ENCODE data around the gene PSME4. TPM values are rescaled to one million over a fixed set of nuclear protein-coding genes. Genes with fewer than 3 reads are reported as not detected.

Gene PSME4
- total and polyA plus RNA-seq, 10 of the 15 experiments (the other 5 are each of a cell fraction or from before 2014, with no cell fraction given): 11.1 to 56.2 (median 32.1) TPM

DNA sequence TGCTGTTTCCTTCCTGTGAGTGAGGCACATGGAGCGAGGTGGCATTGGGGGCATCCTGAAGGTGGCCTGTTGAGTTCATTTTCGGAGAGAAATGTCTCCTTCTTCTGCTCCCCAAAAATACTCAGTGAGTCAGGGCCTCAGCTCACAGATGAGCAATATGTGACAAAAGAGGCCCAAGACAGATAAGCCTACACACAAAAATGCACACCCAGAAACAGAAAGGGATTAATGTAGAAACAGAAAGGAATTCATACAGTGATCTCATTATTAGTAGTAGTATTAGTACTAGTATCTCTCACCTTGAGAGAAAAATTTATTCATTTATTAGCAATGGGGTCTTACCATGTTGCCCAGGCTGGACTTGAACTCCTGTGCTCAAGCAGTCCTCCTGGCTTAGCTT, 116.1 kb downstream of the PSME4 start:
- peak; percentile 61 for TF ChIP-seq JUNB (IDR thresholded peaks at IDR 0.05)
- no peak for TF ChIP-seq TBL1XR1 (IDR thresholded peaks at IDR 0.05; ENCODE audit: low read depth, low read length)
- no peak overlapping the region for H3K4me2 ChIP-seq (ENCODE audit: control insufficient read depth, insufficient read depth)
- no peak overlapping the region for H3K4me3 ChIP-seq
- H3K27me3 ChIP-seq (replicated peaks in 1 of 2; ENCODE audit: control insufficient read depth in 2 of 2, insufficient read depth in 2 of 2, low read length in 1 of 2): no peaks in the 10 kb centered on the region
- 5% methylated on average over 2 of the region's 2 CpGs for WGBS (ENCODE audit: insufficient coverage, insufficient replicate concordance, low lambda C conversion rate, missing lambda C conversion rate)
- ChIA-PET SMC1A (ENCODE audit: uncharacterized antibody, unreplicated experiment) (no interaction called here), POLR2A (no interaction called here), RAD21 (ENCODE audit: unreplicated experiment) (no interaction called here), CTCF (no interaction called here)
- H3K79me2 ChIP-seq (ENCODE audit: control insufficient read depth, insufficient read depth, low read length): no peaks in the 10 kb centered on the region
- BruUV-seq (replicated peaks): no TSS peak
- FAIRE-seq (no peak), DNase-seq (ENCODE audit: low read depth, low spot score) (no peak), ATAC-seq (peak; percentile 44)
- no peak overlapping the region for H2AFZ ChIP-seq (ENCODE audit: control insufficient read depth, low read depth, low read length)
- in situ Hi-C loops (cut with MboI): no loop called here
- no peaks in the 10 kb centered on the region; the same call in 1 of the 2 replicates for H4K20me1 ChIP-seq (ENCODE audit: control insufficient read depth, insufficient read depth)
- intact Hi-C loops (cut with micrococcal nuclease; ENCODE audit: unreplicated experiment): no loop called here
- H3K4me1 ChIP-seq (ENCODE audit: control insufficient read depth, insufficient read depth, low read length): no peaks in the 10 kb centered on the region
- no peak overlapping the region for H3K9ac ChIP-seq (ENCODE audit: control insufficient read depth, insufficient read depth, low read length)
- no peak overlapping the region for H3K27ac ChIP-seq (ENCODE audit: control insufficient read depth, insufficient read depth)
- peaks cover 4% of the 10 kb centered on the region in 2 experiments; a peak in 3 of 4 replicates for H3K36me3 ChIP-seq (ENCODE audit: control insufficient read depth in 2 of 2, insufficient read depth in 2 of 2, low read length in 1 of 2)
- H3K9me3 ChIP-seq (replicated peaks; ENCODE audit: control insufficient read depth, insufficient read depth, low read length): no peaks in the 10 kb centered on the region

DNA sequence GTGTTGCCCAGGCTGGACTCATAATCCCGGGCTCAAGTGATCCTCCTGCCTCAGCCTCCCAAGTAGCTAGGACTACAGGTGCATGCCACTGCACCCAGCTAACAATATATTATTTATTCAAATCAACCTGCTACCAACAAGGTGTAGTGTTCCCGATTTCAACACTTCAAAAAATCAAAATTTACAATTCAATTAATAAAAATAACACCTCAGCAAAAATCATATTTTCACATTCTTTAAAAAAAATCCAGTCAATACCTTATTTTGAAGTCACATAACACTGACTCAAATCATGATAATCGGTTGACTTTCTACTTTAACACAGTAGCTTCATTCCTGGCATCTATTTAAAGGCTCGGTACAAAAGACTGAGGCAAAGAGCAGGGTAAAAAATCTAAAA, 118.3 kb downstream of the PSME4 start:
- ChIA-PET RAD21 (ENCODE audit: unreplicated experiment) (no interaction called here), SMC1A (ENCODE audit: uncharacterized antibody, unreplicated experiment) (no interaction called here), CTCF (no interaction called here), POLR2A (no interaction called here)
- no peak overlapping the region for H2AFZ ChIP-seq (ENCODE audit: control insufficient read depth, low read depth, low read length)
- WGBS (ENCODE audit: insufficient coverage, insufficient replicate concordance, low lambda C conversion rate, missing lambda C conversion rate): 77% methylated on average over 4 of the region's 4 CpGs
- no peak overlapping the region for H3K4me2 ChIP-seq (ENCODE audit: control insufficient read depth, insufficient read depth)
- no TSS peak for BruUV-seq (replicated peaks)
- in situ Hi-C loops (cut with MboI) (no loop called here), intact Hi-C loops (cut with micrococcal nuclease; ENCODE audit: unreplicated experiment) (no loop called here)
- no peak for DNase-seq (ENCODE audit: low read depth, low spot score)
- H3K79me2 ChIP-seq (ENCODE audit: control insufficient read depth, insufficient read depth, low read length): no peaks in the 10 kb centered on the region
- no peak overlapping the region for H3K27ac ChIP-seq (ENCODE audit: control insufficient read depth, insufficient read depth)
- no peak for TF ChIP-seq KLF5 (IDR thresholded peaks at IDR 0.05; ENCODE audit: partially characterized antibody)
- TF ChIP-seq NFYA (IDR thresholded peaks at IDR 0.05; ENCODE audit: borderline replicate concordance, low read depth, low read length): no peak
- no peak for TF ChIP-seq ZNF217 (IDR thresholded peaks at IDR 0.05)
- no peak for TF ChIP-seq CBX3 (IDR thresholded peaks at IDR 0.05; ENCODE audit: borderline replicate concordance, low read depth)
- no peak for TF ChIP-seq ZNF24 (IDR thresholded peaks at IDR 0.05)
- no peak for TF ChIP-seq IKZF1 (conservative IDR thresholded peaks at IDR 0.05)
- no peak for TF ChIP-seq ZNF274 (IDR thresholded peaks at IDR 0.05; ENCODE audit: insufficient read depth, insufficient read length)
- TF ChIP-seq, protein P1, sequence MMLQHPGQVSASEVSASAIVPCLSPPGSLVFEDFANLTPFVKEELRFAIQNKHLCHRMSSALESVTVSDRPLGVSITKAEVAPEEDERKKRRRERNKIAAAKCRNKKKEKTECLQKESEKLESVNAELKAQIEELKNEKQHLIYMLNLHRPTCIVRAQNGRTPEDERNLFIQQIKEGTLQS (IDR thresholded peaks at IDR 0.05; ENCODE audit: borderline replicate concordance, extremely low read depth, low read depth, low read length): no peak
- TF ChIP-seq, protein P2, sequence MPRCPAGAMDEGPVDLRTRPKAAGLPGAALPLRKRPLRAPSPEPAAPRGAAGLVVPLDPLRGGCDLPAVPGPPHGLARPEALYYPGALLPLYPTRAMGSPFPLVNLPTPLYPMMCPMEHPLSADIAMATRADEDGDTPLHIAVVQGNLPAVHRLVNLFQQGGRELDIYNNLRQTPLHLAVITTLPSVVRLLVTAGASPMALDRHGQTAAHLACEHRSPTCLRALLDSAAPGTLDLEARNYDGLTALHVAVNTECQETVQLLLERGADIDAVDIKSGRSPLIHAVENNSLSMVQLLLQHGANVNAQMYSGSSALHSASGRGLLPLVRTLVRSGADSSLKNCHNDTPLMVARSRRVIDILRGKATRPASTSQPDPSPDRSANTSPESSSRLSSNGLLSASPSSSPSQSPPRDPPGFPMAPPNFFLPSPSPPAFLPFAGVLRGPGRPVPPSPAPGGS (IDR thresholded peaks at IDR 0.05; ENCODE audit: borderline replicate concordance, insufficient read depth, low read depth, low read length, poor library complexity, severe bottlenecking): no peak
- TF ChIP-seq TCF7 (IDR thresholded peaks at IDR 0.05; ENCODE audit: borderline replicate concordance): no peak
- no peak for TF ChIP-seq ZNF207 (IDR thresholded peaks at IDR 0.05; ENCODE audit: borderline replicate concordance)
- TF ChIP-seq CBFB (IDR thresholded peaks at IDR 0.05; ENCODE audit: low read depth): no peak
- TF ChIP-seq POU2F2 (IDR thresholded peaks at IDR 0.05; ENCODE audit: borderline replicate concordance, low read depth, low read length): no peak
- no peak for TF ChIP-seq SRF (IDR thresholded peaks at IDR 0.05; ENCODE audit: low read depth in 2 of 2, low read length in 2 of 2)
- no peak for TF ChIP-seq CHD4 (IDR thresholded peaks at IDR 0.05)
- no peaks in the 10 kb centered on the region; the same call in 1 of the 2 replicates for H4K20me1 ChIP-seq (ENCODE audit: control insufficient read depth, insufficient read depth)
- no peak for FAIRE-seq
- no peaks in the 10 kb centered on the region for H3K4me1 ChIP-seq (ENCODE audit: control insufficient read depth, insufficient read depth, low read length)
- H3K9me3 ChIP-seq (replicated peaks; ENCODE audit: control insufficient read depth, insufficient read depth, low read length): no peaks in the 10 kb centered on the region
- peaks cover 4% of the 10 kb centered on the region in 2 experiments; a peak in 3 of 4 replicates for H3K36me3 ChIP-seq (ENCODE audit: control insufficient read depth in 2 of 2, insufficient read depth in 2 of 2, low read length in 1 of 2)
- H3K4me3 ChIP-seq: no peak overlapping the region
- H3K27me3 ChIP-seq (replicated peaks in 1 of 2; ENCODE audit: control insufficient read depth in 2 of 2, insufficient read depth in 2 of 2, low read length in 1 of 2): no peaks in the 10 kb centered on the region
- H3K9ac ChIP-seq (ENCODE audit: control insufficient read depth, insufficient read depth, low read length): no peak overlapping the region
- no peak for ATAC-seq

Data from GM12878 (cell line).